Thymus (tissue), 11 donors: Measurements from ENCODE around the gene CALM1. TPM values are rescaled to one million over a fixed set of nuclear protein-coding genes. Genes with fewer than 3 reads are reported as not detected.
A peak's percentile ranks its signal among the peaks of the same experiment; 100 is the strongest.

Source experiments
- DNase-seq, 9 donors: peaks; one replicate each; pipeline ENCODE4 v3.0.0-alpha.2; 2013; ENCODE audit warnings: low spot score in 9 of 9, low read depth in 6 of 9, missing footprints in 1 of 9
- H3K27ac ChIP-seq, 2 donors: one replicate each; pipeline ENCODE4 v1.5.1; 2013; ENCODE audit warnings: control low read depth in 1 of 2, low read depth in 1 of 2, low read length in 1 of 2, mild to moderate bottlenecking in 1 of 2, moderate library complexity in 1 of 2
- H3K27me3 ChIP-seq, 2 donors: one replicate each; pipeline ENCODE4 v1.5.1; 2013; ENCODE audit warnings: low read length in 1 of 2; ENCODE audit not compliant: control insufficient read depth in 2 of 2, insufficient read depth in 1 of 2
- H3K36me3 ChIP-seq, 2 donors: one replicate each; pipeline ENCODE4 v1.5.1; 2013; ENCODE audit warnings: low read length in 1 of 2, mild to moderate bottlenecking in 1 of 2, moderate library complexity in 1 of 2; ENCODE audit not compliant: control insufficient read depth in 2 of 2, insufficient read depth in 2 of 2
- H3K4me1 ChIP-seq, 2 donors: one replicate each; pipeline ENCODE4 v1.5.1; 2013; ENCODE audit warnings: low read length in 2 of 2; ENCODE audit not compliant: control insufficient read depth in 2 of 2, insufficient read depth in 2 of 2
- H3K4me3 ChIP-seq, 2 donors: one replicate each; pipeline ENCODE4 v1.5.1; 2013; ENCODE audit warnings: low read length in 2 of 2, control low read depth in 1 of 2, mild to moderate bottlenecking in 1 of 2
- H3K9me3 ChIP-seq, 2 donors: one replicate each; pipeline ENCODE4 v1.5.1; 2013; ENCODE audit warnings: low read length in 1 of 2, mild to moderate bottlenecking in 1 of 2; ENCODE audit not compliant: control insufficient read depth in 2 of 2, insufficient read depth in 1 of 2
- WGBS: extraction: QIAGEN DNeasy Blood & Tissue Kit; methylation state at CpG from one replicate; pipeline ENCODE4 v1.1.7; 2013; 5-methylcytosine and 5-hydroxymethylcytosine counted together
- polyA plus RNA-seq: library from polyadenylated mRNA; stranded (reverse); fragments of 200-250 nt; gene quantifications from one replicate; pipeline ENCODE4 v1.2.3, GENCODE V29; 2013
- total RNA-seq: library from RNA; stranded (reverse); fragments of 120-200 nt; gene quantifications from one replicate; pipeline ENCODE4 v1.2.4, GENCODE V29; 2013
- donor health status: healthy.

The CALM1 gene
- total and polyA plus RNA-seq, 2 donors: 247 to 302 TPM

DNA sequence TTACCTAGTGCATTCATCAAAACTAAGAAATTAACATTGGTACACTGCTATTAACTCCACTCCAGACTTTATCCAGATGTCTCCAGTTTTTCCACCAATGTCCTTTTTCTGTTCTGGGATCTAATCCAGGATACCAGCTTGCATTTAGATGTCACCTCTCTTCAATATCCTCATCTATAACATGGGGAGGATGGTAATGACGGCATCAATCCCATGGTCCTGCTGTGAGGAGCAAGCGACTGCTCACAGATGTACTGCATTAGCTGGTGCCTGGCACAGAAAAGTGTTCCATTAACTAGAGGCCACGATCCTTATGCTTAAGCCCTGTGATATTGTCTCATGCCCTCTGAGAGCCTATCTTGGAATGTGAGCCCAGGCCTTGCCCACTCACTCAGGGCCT is 53.8 kb downstream of the CALM1 start:
- no peaks in the 10 kb centered on the region for H3K27me3 ChIP-seq
- peaks cover 0 to 6% of the 10 kb centered on the region in 2 donors for H3K9me3 ChIP-seq
- H3K4me3 ChIP-seq: no peak overlapping the region
- H3K4me1 ChIP-seq: no peaks in the 10 kb centered on the region
- no peak for DNase-seq
- 97% methylated on average over 3 of the region's 3 CpGs for WGBS
- no peak overlapping the region for H3K27ac ChIP-seq
- H3K36me3 ChIP-seq: no peaks in the 10 kb centered on the region

GRCh38 chr14:90451443-90451842 is 54.6 kb downstream of the CALM1 start:
- no peak for DNase-seq
- H3K9me3 ChIP-seq: peaks cover 0 to 6% of the 10 kb centered on the region in 2 donors
- WGBS: 96% methylated on average over 13 of the region's 13 CpGs

DNA sequence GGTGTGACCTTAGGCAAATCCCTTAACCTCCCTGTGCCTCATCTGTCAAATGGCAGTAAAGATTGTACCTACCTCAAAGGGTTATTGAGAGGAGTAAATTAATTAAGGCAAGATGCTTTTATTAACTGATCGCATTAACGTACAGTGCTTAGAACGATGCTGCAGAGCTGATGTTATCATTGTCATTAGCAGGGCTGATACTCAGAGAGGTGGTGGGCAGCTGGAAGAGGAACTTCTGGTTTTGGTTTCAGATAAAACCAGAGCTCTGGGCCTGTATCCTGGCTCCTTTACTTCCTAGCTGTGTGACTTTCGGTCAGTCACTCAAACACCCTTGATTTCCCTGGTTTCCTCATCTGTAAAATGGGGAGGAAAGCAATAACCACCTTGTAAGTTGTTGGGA is 55.1 kb downstream of the CALM1 start:
- WGBS: 59% methylated on average over 4 of the region's 4 CpGs
- peaks cover 0 to 6% of the 10 kb centered on the region in 2 donors for H3K9me3 ChIP-seq
- no peaks in the 10 kb centered on the region for H3K36me3 ChIP-seq
- no peak overlapping the region for H3K4me3 ChIP-seq
- no peaks in the 10 kb centered on the region for H3K27me3 ChIP-seq
- H3K27ac ChIP-seq: no peak overlapping the region
- H3K4me1 ChIP-seq: no peaks in the 10 kb centered on the region
- no peak for DNase-seq

More at GRCh38 chr14:90451443-90451842, 54.6 kb downstream of the CALM1 start:
- H3K36me3 ChIP-seq: no peaks in the 10 kb centered on the region
- no peaks in the 10 kb centered on the region for H3K4me1 ChIP-seq
- no peaks in the 10 kb centered on the region for H3K27me3 ChIP-seq
- H3K4me3 ChIP-seq: no peak overlapping the region
- no peak overlapping the region for H3K27ac ChIP-seq

DNA sequence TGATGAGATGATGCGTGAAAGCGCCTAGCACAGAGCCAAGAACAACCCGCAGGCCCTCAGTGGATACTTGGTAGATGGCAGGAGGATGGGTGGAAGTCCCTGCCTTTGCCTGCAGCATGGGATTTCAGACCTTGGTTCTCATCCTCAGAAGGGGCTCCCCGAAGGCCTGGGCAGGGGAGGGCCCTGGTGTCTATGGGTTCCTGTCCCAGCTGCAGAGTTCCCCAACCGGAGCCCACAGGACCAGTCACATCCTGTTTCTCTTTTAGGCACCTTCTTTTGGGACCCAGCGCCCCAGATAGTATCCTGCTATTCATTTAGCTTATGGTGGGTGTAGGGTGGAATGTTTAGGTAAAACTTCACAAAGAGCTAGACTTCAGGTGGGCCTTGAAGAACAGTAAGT is 55.5 kb downstream of the CALM1 start:
- Histone ChIP-seq H3K9me3 (peaks cover 0 to 6% of the 10 kb centered on the region in 2 donors), H3K4me3 (no peak overlapping the region), H3K36me3 (no peaks in the 10 kb centered on the region), H3K27me3 (no peaks in the 10 kb centered on the region), H3K27ac (no peak overlapping the region), H3K4me1 (no peaks in the 10 kb centered on the region)
- no peak for DNase-seq
- WGBS: 66% methylated on average over 6 of the region's 6 CpGs

DNA sequence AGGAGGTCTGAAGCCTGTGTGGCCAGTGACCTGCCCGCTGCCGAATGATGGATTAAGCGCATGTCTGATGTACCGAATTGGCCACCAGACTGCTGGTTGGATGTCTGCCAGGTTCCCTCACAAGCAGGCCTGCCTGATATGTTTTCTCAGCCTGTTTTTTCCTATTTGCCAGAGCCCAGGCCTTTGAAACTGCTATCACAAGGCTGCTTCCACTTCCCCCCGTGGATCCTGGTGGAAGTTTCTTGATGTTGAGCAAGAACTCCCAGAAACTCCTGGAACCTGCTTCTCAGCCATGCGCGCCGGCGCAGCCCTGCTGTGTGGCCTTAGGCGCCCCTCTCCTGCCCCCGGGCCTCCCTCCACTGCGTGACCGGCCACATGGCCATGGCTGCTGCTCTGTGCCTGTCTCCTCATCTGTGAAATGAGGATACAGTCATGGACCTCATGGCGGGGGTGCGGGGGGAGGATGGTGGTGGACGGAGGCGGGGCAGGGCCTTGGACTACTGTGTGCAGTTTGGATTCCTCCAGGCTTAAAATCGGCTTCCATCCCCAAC is 56.6 kb downstream of the CALM1 start:
- Histone ChIP-seq H3K9me3 (peaks cover 0 to under 1% of the 10 kb centered on the region in 2 donors), H3K27me3 (no peaks in the 10 kb centered on the region), H3K36me3 (no peaks in the 10 kb centered on the region), H3K4me1 (no peaks in the 10 kb centered on the region), H3K4me3 (no peak overlapping the region), H3K27ac (no peak overlapping the region)
- WGBS: 94% methylated on average over 18 of the region's 18 CpGs
- DNase-seq: no peak

- DNase-seq: peak in 7 of 9 donors; percentile 5 to 61 (median 26)
- no peak overlapping the region for H3K4me3 ChIP-seq
These were observed 57.5 kb downstream of the CALM1 start for GRCh38 chr14:90454041-90455000.

GRCh38 chr14:90455100-90455571 is 58.3 kb downstream of the CALM1 start:
- Histone ChIP-seq H3K4me1 (no peaks in the 10 kb centered on the region), H3K36me3 (no peaks in the 10 kb centered on the region), H3K9me3 (no peaks in the 10 kb centered on the region), H3K27me3 (no peaks in the 10 kb centered on the region), H3K27ac (no peak overlapping the region), H3K4me3 (no peak overlapping the region)
- WGBS: 93% methylated on average over 21 of the region's 21 CpGs
- DNase-seq: no peak

More at GRCh38 chr14:90454041-90455000, 57.5 kb downstream of the CALM1 start:
- Histone ChIP-seq H3K36me3 (no peaks in the 10 kb centered on the region), H3K9me3 (no peaks in the 10 kb centered on the region), H3K27me3 (no peaks in the 10 kb centered on the region), H3K27ac (no peak overlapping the region), H3K4me1 (no peaks in the 10 kb centered on the region)
- WGBS: 91% methylated on average over 30 of the region's 30 CpGs

- Histone ChIP-seq H3K27me3 (no peaks in the 10 kb centered on the region), H3K4me3 (no peak overlapping the region), H3K9me3 (no peaks in the 10 kb centered on the region), H3K36me3 (no peaks in the 10 kb centered on the region), H3K27ac (no peak overlapping the region), H3K4me1 (no peaks in the 10 kb centered on the region)
- WGBS: 79% methylated on average over 6 of the region's 6 CpGs
- DNase-seq: no peak
These were observed 59.7 kb downstream of the CALM1 start for GRCh38 chr14:90456551-90456950.

DNA sequence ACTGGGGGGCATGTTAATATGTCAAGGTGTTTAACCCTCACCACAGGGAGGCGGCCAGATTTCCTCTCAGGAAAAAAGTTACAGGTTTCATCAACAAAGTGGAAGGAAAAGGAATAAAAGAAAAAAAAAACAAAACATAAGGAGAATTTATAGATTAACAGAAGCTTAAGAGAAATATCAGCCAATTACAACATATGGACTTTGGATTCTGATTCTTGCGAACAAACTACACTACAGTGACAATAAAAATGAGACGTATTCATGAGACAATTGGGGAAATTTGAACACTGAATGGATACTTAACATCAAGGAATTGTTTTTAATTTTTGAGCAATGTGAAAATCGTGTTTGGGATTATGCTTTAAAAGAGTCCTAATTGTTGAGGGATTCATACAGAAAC is 60.4 kb downstream of the CALM1 start:
- Histone ChIP-seq H3K27ac (no peak overlapping the region), H3K36me3 (no peaks in the 10 kb centered on the region), H3K4me1 (no peaks in the 10 kb centered on the region), H3K4me3 (no peak overlapping the region), H3K27me3 (no peaks in the 10 kb centered on the region), H3K9me3 (no peaks in the 10 kb centered on the region)
- DNase-seq: no peak
- WGBS: 81% methylated on average over 4 of the region's 4 CpGs
